PC-9 (cell line): ENCODE data around the gene PDGFD.

Experiments used
- CTCF ChIP-seq: fragments of 200-600 bp; sonication (generic); conservative IDR thresholded peaks from 2 replicates; pipeline ENCODE4 v1.6.1; 2017; ENCODE audit warnings: mixed run types, antibody characterized with exemption, mild to moderate bottlenecking, moderate library complexity
- EZH2 ChIP-seq: fragments of 200-600 bp; sonication (generic); IDR thresholded peaks from 2 replicates; pipeline ENCODE4 v1.8.0; 2017; ENCODE audit warnings: antibody characterized with exemption, low read depth

GRCh38 chr11:103929170-103929903 lies 234.6 kb downstream of the PDGFD start:
- no peak for TF ChIP-seq CTCF
- no peak for TF ChIP-seq EZH2
